LNCaP clone FGC (cell line): ENCODE measurements around the gene ARGLU1.

Experiments used
- DNase-seq: peaks from one replicate; pipeline ENCODE4 v3.0.0-alpha.2; 2011; ENCODE audit warnings: low read depth
- H3K4me3 ChIP-seq: 2 replicates; pipeline ENCODE4 v1.5.1; 2011; ENCODE audit warnings: mild to moderate bottlenecking, low read depth, low read length, control low read depth
- TF ChIP-seq, protein P1 (sequence below): IDR thresholded peaks from 2 replicates; pipeline ENCODE4 v1.5.1; 2012; ENCODE audit warnings: mild to moderate bottlenecking; ENCODE audit not compliant: control insufficient read depth, insufficient read depth; ENCODE audit errors: extremely low read depth

Gene ARGLU1

DNA sequence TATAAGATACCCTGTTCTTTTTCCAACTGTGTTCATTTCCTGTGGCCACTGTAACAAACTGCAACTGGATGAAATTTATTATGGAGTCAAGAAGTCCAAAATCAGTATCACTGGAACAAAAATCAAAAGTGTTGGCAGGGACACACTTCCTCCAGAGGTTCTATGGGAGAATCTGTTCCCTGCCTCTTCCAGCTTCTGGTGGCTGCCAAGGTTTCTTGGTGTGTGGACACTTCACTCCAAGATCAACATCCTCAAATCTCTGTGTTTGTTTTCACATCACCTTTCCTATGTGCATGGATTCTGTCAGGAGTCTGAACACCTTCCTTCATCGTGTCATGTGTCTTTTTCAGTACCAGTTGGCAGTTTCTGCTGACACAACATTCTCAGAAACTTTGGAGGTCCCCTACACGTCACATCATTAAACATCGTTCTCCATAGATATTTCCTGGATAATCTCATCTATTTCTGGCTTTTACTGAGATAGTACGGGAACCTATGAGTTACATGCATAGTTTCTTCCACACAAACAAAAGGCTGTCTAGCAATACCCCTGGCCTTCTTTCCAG is 17.3 kb downstream of the ARGLU1 start:
- DNase-seq = peak; percentile 91
- TF ChIP-seq, protein P1, sequence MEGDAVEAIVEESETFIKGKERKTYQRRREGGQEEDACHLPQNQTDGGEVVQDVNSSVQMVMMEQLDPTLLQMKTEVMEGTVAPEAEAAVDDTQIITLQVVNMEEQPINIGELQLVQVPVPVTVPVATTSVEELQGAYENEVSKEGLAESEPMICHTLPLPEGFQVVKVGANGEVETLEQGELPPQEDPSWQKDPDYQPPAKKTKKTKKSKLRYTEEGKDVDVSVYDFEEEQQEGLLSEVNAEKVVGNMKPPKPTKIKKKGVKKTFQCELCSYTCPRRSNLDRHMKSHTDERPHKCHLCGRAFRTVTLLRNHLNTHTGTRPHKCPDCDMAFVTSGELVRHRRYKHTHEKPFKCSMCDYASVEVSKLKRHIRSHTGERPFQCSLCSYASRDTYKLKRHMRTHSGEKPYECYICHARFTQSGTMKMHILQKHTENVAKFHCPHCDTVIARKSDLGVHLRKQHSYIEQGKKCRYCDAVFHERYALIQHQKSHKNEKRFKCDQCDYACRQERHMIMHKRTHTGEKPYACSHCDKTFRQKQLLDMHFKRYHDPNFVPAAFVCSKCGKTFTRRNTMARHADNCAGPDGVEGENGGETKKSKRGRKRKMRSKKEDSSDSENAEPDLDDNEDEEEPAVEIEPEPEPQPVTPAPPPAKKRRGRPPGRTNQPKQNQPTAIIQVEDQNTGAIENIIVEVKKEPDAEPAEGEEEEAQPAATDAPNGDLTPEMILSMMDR = no peak
- H3K4me3 ChIP-seq = no peak overlapping the region

DNA sequence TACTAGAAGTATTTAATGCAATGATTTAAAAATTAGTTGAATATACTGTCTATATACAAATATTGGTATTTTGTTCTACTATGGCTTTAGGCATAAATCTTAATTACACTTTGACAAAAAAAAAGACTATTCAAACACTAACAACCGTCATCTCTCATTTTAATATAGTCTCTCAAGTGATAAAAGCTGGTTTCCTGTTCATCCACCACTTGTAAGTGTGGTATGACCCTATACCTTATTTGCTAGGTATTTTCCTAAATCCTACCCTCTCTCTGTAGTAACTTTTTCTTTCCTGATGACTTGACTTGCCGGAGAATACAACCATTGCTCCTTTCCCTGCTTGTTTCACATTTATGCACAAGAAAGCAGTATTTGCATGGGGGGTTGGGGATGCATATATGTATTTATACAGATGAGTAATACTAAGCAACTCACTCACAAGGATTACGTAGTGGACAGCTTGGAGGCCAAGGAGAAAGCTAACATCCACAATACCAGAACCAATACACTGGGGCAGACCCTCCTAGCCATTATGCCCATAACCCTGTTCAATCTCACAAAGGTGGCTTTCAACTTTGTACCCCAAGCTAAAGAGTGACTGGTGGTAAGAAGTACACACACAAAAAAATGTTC is 19.8 kb downstream of the ARGLU1 start:
- DNase-seq = no peak
- H3K4me3 ChIP-seq = no peak overlapping the region
- TF ChIP-seq, protein P1 = no peak

DNA sequence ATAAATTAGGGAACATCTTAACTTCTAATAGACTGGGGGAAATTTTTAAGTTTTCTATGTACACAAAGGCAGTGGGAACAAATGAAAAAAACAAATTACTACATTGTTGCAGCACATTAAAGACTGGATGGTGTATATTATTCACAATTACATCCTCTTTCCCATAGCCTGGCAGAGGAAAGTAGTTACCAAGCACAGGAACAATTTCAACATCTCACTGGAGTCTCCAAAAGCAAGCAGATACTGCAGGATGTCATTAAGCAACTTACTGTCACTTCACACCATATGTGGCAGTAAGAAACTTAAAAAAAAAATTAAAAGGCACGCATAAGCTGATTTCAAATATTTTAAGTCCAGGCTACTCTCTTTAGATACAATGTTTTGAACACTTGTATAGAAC is 26.1 kb downstream of the ARGLU1 start:
- TF ChIP-seq, protein P1 = no peak
- DNase-seq = no peak
- H3K4me3 ChIP-seq = no peak overlapping the region

DNA sequence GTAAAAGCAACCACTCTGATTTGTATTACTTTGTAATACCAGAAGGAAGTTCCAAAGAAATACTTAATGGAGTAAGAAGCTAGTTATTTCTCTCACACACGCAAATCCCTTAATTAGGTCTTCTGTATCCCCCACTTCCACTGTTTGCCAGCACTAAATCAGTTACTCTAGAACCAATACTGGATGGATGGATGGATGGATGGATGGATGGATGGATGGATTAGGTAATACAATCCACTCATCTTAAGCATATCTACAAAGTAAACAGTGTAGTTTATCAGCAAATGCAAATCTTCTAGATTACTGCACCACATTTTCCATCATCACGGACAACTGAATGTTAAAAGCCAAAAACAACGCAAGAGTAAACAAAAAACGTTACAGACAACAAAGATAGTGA is 27.3 kb downstream of the ARGLU1 start:
- no peak overlapping the region for H3K4me3 ChIP-seq
- DNase-seq = no peak
- TF ChIP-seq, protein P1 = no peak

DNA sequence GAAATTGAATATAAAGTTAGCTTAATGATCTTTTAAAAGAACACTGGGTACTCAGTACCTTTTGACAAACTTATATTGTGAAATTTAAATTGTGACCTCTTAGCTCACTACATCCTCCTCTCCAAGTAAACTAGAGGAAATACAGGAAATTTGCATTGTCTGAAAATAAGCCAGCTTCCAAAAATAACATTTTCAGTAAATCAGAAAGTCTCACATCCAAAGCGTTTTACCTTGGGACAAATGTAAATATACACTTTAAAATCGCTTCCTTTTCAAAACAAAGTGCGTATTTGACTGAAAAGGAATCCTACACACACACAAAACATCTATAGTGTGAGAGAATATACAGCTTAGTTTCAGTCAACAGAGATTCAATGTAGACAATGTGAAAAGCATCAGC is 30.4 kb downstream of the ARGLU1 start:
- H3K4me3 ChIP-seq = no peak overlapping the region
- TF ChIP-seq, protein P1 = no peak
- DNase-seq = no peak

DNA sequence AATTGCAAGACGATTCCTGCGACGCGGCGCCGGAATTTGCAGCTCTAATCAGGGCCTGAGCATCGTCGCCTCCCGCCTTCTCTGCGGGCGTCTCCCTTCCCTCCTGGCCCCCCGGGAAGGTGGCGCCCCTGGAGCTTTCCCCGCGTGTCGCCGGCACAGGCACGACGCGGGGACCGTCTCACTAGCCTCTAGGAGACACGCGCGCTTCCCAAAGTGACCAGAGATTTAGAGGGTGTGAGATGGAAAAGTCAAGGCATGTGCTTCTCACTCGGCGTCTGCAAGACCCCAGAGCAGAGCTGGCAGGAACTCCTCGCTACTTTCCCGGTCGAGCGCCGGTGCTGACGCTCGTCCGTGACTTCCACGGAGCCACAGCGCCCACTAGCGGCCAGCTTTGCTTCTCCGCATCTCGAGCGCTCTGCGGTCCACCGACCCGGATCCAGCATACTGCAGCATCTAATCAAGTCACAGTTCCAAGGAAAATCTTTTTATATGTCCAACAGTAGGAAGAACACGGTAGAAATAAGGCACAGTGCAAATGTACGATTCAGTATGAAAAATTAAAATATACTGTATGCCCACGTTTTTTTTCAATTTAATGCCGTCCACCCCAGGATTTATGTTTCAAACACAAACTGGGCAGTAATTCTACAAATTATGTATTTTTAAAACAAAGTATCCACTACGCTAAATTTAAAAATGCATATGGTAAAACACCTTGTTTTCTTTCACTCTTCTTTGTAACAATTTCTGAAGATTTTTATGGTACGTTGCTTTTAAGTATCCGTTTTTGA is 31.5 kb downstream of the ARGLU1 start:
- TF ChIP-seq, protein P1 = peak; percentile 89
- DNase-seq = no peak
- peak overlapping the region; percentile 59 for H3K4me3 ChIP-seq
